GM19452 (cell line): ENCODE results near the gene POGLUT2.

Source experiments
- ATAC-seq: cut with Tn5 transposase; IDR thresholded peaks from one replicate; pipeline ENCODE4 v1.9.1; 2021; ENCODE audit not compliant: unreplicated experiment

Gene POGLUT2

GRCh38 chr13:102798581-102799425 is at the start of gene POGLUT2, which contains the start of gene BIVM:
POGLUT2 (minus strand) TSS chr13:102798976; CDS start chr13:102798670, 306 bp downstream.
BIVM (plus strand) TSS chr13:102799119; CDS start chr13:102807268, 8,149 bp downstream.
- peak; percentile 85 for ATAC-seq

- no peak for ATAC-seq
These were observed 48.8 kb upstream of the POGLUT2 start for GRCh38 chr13:102847272-102848234.

GRCh38 chr13:102846261-102847015 is 47.7 kb upstream of the POGLUT2 start:
- peak; percentile 35 for ATAC-seq

GRCh38 chr13:102845630-102846260 is 47.0 kb upstream of the POGLUT2 start, which contains the start of gene ERCC5:
ERCC5 (plus strand) TSS chr13:102846032; CDS start chr13:102846267, 235 bp downstream.
- peak; percentile 80 for ATAC-seq

- peak; percentile 21 for ATAC-seq
These were observed 46.5 kb upstream of the POGLUT2 start for GRCh38 chr13:102845289-102845629.

- ATAC-seq, result no peak
These were observed 40.7 kb upstream of the POGLUT2 start for GRCh38 chr13:102839462-102839861.

GRCh38 chr13:102838982-102839381 is 40.2 kb upstream of the POGLUT2 start:
- ATAC-seq, result no peak

- no peak for ATAC-seq
These were observed 39.5 kb upstream of the POGLUT2 start for GRCh38 chr13:102838273-102838672.

- ATAC-seq, result no peak
These were observed 37.7 kb upstream of the POGLUT2 start for GRCh38 chr13:102836471-102836870.

- ATAC-seq, result no peak
These were observed 31.9 kb upstream of the POGLUT2 start for GRCh38 chr13:102830646-102831045.

- ATAC-seq, result no peak
These were observed 27.3 kb upstream of the POGLUT2 start for GRCh38 chr13:102825921-102826706.

- ATAC-seq, result no peak
These were observed 26.6 kb upstream of the POGLUT2 start for GRCh38 chr13:102825400-102825799.

GRCh38 chr13:102817907-102818306 is 19.1 kb upstream of the POGLUT2 start:
- ATAC-seq, result no peak

GRCh38 chr13:102817241-102817640 is 18.5 kb upstream of the POGLUT2 start:
- ATAC-seq, result no peak

GRCh38 chr13:102816708-102817107 is 17.9 kb upstream of the POGLUT2 start:
- no peak for ATAC-seq

- ATAC-seq, result no peak
These were observed 17.0 kb upstream of the POGLUT2 start for GRCh38 chr13:102815788-102816187.

- ATAC-seq, result no peak
These were observed 16.0 kb upstream of the POGLUT2 start for GRCh38 chr13:102814793-102815192.

- ATAC-seq, result no peak
These were observed 15.3 kb upstream of the POGLUT2 start for GRCh38 chr13:102814025-102814607.

- ATAC-seq, result no peak
These were observed 14.0 kb upstream of the POGLUT2 start for GRCh38 chr13:102812611-102813287.
